ENCODE data around the gene LRRC1.

Gene LRRC1

GRCh38 chr6:53913286-53913685 is 118.5 kb downstream of the LRRC1 start:
- Histone ChIP-seq H3K9ac (no peak overlapping the region), H3K36me3 (peaks cover 0 to 32% (median 11%) of the 10 kb centered on the region in 11 experiments; a peak in 10 of 22 replicates), H3K27ac (no peak overlapping the region), H3K4me2 (no peak overlapping the region), H3K4me3 (no peak overlapping the region), H3K27me3 (no peaks in the 10 kb centered on the region), H4K20me1 (no peaks in the 10 kb centered on the region), H3K4me1 (peaks cover 16 to 39% (median 25%) of the 10 kb centered on the region in 10 experiments), H3K9me3 (replicated peaks in 1 of 11) (0 out of 22 replicates have a peak, but pooled peaks cover 0 to 8% (median 0%) of the 10 kb centered on the region in 11 experiments)
- no peak for TF ChIP-seq Cebpa-rat (IDR thresholded peaks at IDR 0.05)

- TF ChIP-seq Cebpa-rat (IDR thresholded peaks at IDR 0.05), result no peak
- H4K20me1 ChIP-seq, result no peaks in the 10 kb centered on the region
- H3K27me3 ChIP-seq, result no peaks in the 10 kb centered on the region
- no peak overlapping the region for H3K9ac ChIP-seq
- 0 out of 22 replicates have a peak, but pooled peaks cover 0 to 8% (median 0%) of the 10 kb centered on the region in 11 experiments for H3K9me3 ChIP-seq (replicated peaks in 1 of 11)
- H3K4me3 ChIP-seq, result no peak overlapping the region
- peak overlapping the region in 3 of 11 experiments; percentile 0; a peak in 1 of 22 replicates for H3K4me2 ChIP-seq
- peaks cover 25 to 58% (median 44%) of the 10 kb centered on the region in 10 experiments for H3K4me1 ChIP-seq
- no peak overlapping the region for H3K27ac ChIP-seq
- peaks cover 0 to 27% (median 11%) of the 10 kb centered on the region in 11 experiments; a peak in 10 of 22 replicates for H3K36me3 ChIP-seq
These were observed 120.4 kb downstream of the LRRC1 start for GRCh38 chr6:53915026-53915691.

- H3K36me3 ChIP-seq, result peaks cover 0 to 35% (median 13%) of the 10 kb centered on the region in 11 experiments; a peak in 14 of 22 replicates
- TF ChIP-seq Cebpa-rat (IDR thresholded peaks at IDR 0.05), result no peak
- H3K4me1 ChIP-seq, result peaks cover 25 to 71% (median 47%) of the 10 kb centered on the region in 10 experiments
- no peak overlapping the region; a peak in 2 of 22 replicates for H3K27ac ChIP-seq
- H3K4me2 ChIP-seq, result peak overlapping the region; percentile 20 to 82 (median 65); a peak in 21 of 22 replicates
- H4K20me1 ChIP-seq, result no peaks in the 10 kb centered on the region
- peaks cover 0 to 8% (median 0%) of the 10 kb centered on the region in 11 experiments; a peak in 1 of 22 replicates for H3K9me3 ChIP-seq (replicated peaks in 1 of 11)
- H3K4me3 ChIP-seq, result peak overlapping the region in 1 of 10 experiments; percentile 3; a peak in 1 of 20 replicates
- H3K9ac ChIP-seq, result peak overlapping the region in 1 of 11 experiments; percentile 29; a peak in 1 of 22 replicates
- H3K27me3 ChIP-seq, result no peaks in the 10 kb centered on the region
These were observed 122.1 kb downstream of the LRRC1 start for GRCh38 chr6:53916804-53917463.

- H3K4me3 ChIP-seq, result no peak overlapping the region
- no peak for TF ChIP-seq Cebpa-rat (IDR thresholded peaks at IDR 0.05)
- no peak overlapping the region for H3K9ac ChIP-seq
- H3K36me3 ChIP-seq, result peaks cover 0 to 37% (median 13%) of the 10 kb centered on the region in 11 experiments; a peak in 16 of 22 replicates
- peak overlapping the region; percentile 26 to 82 (median 65); a peak in 20 of 22 replicates for H3K4me2 ChIP-seq
- H3K27ac ChIP-seq, result no peak overlapping the region
- peaks cover 0 to 8% (median 0%) of the 10 kb centered on the region in 11 experiments; a peak in 6 of 22 replicates for H3K9me3 ChIP-seq (replicated peaks in 1 of 11)
- H3K4me1 ChIP-seq, result peaks cover 25 to 71% (median 47%) of the 10 kb centered on the region in 10 experiments
- no peaks in the 10 kb centered on the region for H4K20me1 ChIP-seq
- no peaks in the 10 kb centered on the region for H3K27me3 ChIP-seq
These were observed 122.6 kb downstream of the LRRC1 start for GRCh38 chr6:53917464-53917842.

GRCh38 chr6:53918854-53919510 is 124.2 kb downstream of the LRRC1 start:
- Histone ChIP-seq H3K27me3 (no peaks in the 10 kb centered on the region), H3K4me1 (peaks cover 25 to 78% (median 50%) of the 10 kb centered on the region in 10 experiments), H3K36me3 (peaks cover 0 to 38% (median 19%) of the 10 kb centered on the region in 11 experiments; a peak in 16 of 22 replicates), H3K9me3 (replicated peaks in 1 of 11) (peaks cover 0 to 14% (median 5%) of the 10 kb centered on the region in 11 experiments; a peak in 9 of 22 replicates), H3K9ac (no peak overlapping the region), H3K27ac (0 out of 22 replicates have a peak overlapping the region, but pooled peaks of 1 of the 11 experiments have one; percentile 1), H3K4me3 (no peak overlapping the region), H3K4me2 (peak overlapping the region; percentile 42 to 82 (median 60)), H4K20me1 (no peaks in the 10 kb centered on the region)
- no peak for TF ChIP-seq Cebpa-rat (IDR thresholded peaks at IDR 0.05)

- Histone ChIP-seq H4K20me1 (no peaks in the 10 kb centered on the region), H3K4me2 (peak overlapping the region; percentile 42 to 82 (median 60); a peak in 20 of 22 replicates)
- no peak for TF ChIP-seq Cebpa-rat (IDR thresholded peaks at IDR 0.05)
These were observed 125.1 kb downstream of the LRRC1 start for GRCh38 chr6:53919881-53920360.

GRCh38 chr6:53920881-53921280 is 126.1 kb downstream of the LRRC1 start:
- Histone ChIP-seq H3K4me1 (peaks cover 34 to 82% (median 59%) of the 10 kb centered on the region in 10 experiments), H3K36me3 (peaks cover 0 to 26% (median 16%) of the 10 kb centered on the region in 11 experiments; a peak in 13 of 22 replicates), H4K20me1 (no peaks in the 10 kb centered on the region), H3K27ac (no peak overlapping the region), H3K4me3 (no peak overlapping the region), H3K27me3 (no peaks in the 10 kb centered on the region), H3K4me2 (peak overlapping the region in 4 of 11 experiments; percentile 45 to 82 (median 72); a peak in 6 of 22 replicates), H3K9me3 (replicated peaks in 1 of 11) (peaks cover 0 to 14% (median 5%) of the 10 kb centered on the region in 11 experiments; a peak in 9 of 22 replicates), H3K9ac (no peak overlapping the region)
- TF ChIP-seq Cebpa-rat (IDR thresholded peaks at IDR 0.05), result no peak

More at GRCh38 chr6:53919881-53920360, 125.1 kb downstream of the LRRC1 start:
- Histone ChIP-seq H3K27ac (no peak overlapping the region), H3K36me3 (peaks cover 0 to 29% (median 16%) of the 10 kb centered on the region in 11 experiments; a peak in 13 of 22 replicates), H3K4me3 (no peak overlapping the region), H3K9me3 (replicated peaks in 1 of 11) (peaks cover 0 to 14% (median 5%) of the 10 kb centered on the region in 11 experiments; a peak in 9 of 22 replicates), H3K27me3 (no peaks in the 10 kb centered on the region), H3K4me1 (peaks cover 29 to 80% (median 56%) of the 10 kb centered on the region in 10 experiments), H3K9ac (no peak overlapping the region)

GRCh38 chr6:53921639-53922038 is 126.8 kb downstream of the LRRC1 start:
- no peaks in the 10 kb centered on the region for H3K27me3 ChIP-seq
- peaks cover 0 to 14% (median 5%) of the 10 kb centered on the region in 11 experiments; a peak in 9 of 22 replicates for H3K9me3 ChIP-seq (replicated peaks in 1 of 11)
- no peak overlapping the region for H3K9ac ChIP-seq
- no peak overlapping the region for H3K4me3 ChIP-seq
- H3K27ac ChIP-seq, result no peak overlapping the region
- no peaks in the 10 kb centered on the region for H4K20me1 ChIP-seq
- no peak for TF ChIP-seq Cebpa-rat (IDR thresholded peaks at IDR 0.05)
- peaks cover 0 to 26% (median 16%) of the 10 kb centered on the region in 11 experiments; a peak in 13 of 22 replicates for H3K36me3 ChIP-seq
- peaks cover 33 to 82% (median 60%) of the 10 kb centered on the region in 10 experiments for H3K4me1 ChIP-seq
- no peak overlapping the region for H3K4me2 ChIP-seq
